Thymus (tissue), 14 donors: ENCODE results near the gene ZBBX. TPM values are rescaled to one million over a fixed set of nuclear protein-coding genes. Genes with fewer than 3 reads are reported as not detected.
A peak's percentile ranks its signal among the peaks of the same experiment; 100 is the strongest.
"Not testable (repeated sequence)": the region's sequence is repeated elsewhere in the genome, so short reads cannot be mapped to it uniquely, and the experiment has no call there.

Experiments used
- DNase-seq, 9 donors: peaks; one replicate each; pipeline ENCODE4 v3.0.0-alpha.2; 2013; ENCODE audit warnings: low spot score in 9 of 9, low read depth in 6 of 9, missing footprints in 1 of 9
- H3K27ac ChIP-seq, 2 donors: one replicate each; pipeline ENCODE4 v1.5.1; 2013; ENCODE audit warnings: control low read depth in 1 of 2, low read depth in 1 of 2, low read length in 1 of 2, mild to moderate bottlenecking in 1 of 2, moderate library complexity in 1 of 2
- H3K27me3 ChIP-seq, 2 donors: one replicate each; pipeline ENCODE4 v1.5.1; 2013; ENCODE audit warnings: low read length in 1 of 2; ENCODE audit not compliant: control insufficient read depth in 2 of 2, insufficient read depth in 1 of 2
- H3K36me3 ChIP-seq, 2 donors: one replicate each; pipeline ENCODE4 v1.5.1; 2013; ENCODE audit warnings: low read length in 1 of 2, mild to moderate bottlenecking in 1 of 2, moderate library complexity in 1 of 2; ENCODE audit not compliant: control insufficient read depth in 2 of 2, insufficient read depth in 2 of 2
- H3K4me1 ChIP-seq, 2 donors: one replicate each; pipeline ENCODE4 v1.5.1; 2013; ENCODE audit warnings: low read length in 2 of 2; ENCODE audit not compliant: control insufficient read depth in 2 of 2, insufficient read depth in 2 of 2
- H3K4me3 ChIP-seq, 2 donors: one replicate each; pipeline ENCODE4 v1.5.1; 2013; ENCODE audit warnings: low read length in 2 of 2, control low read depth in 1 of 2, mild to moderate bottlenecking in 1 of 2
- H3K9me3 ChIP-seq, 2 donors: one replicate each; pipeline ENCODE4 v1.5.1; 2013; ENCODE audit warnings: low read length in 1 of 2, mild to moderate bottlenecking in 1 of 2; ENCODE audit not compliant: control insufficient read depth in 2 of 2, insufficient read depth in 1 of 2
- WGBS: extraction: QIAGEN DNeasy Blood & Tissue Kit; methylation state at CpG from one replicate; pipeline ENCODE4 v1.1.7; 2013; 5-methylcytosine and 5-hydroxymethylcytosine counted together
- long read RNA-seq, 10 donors: transcript quantifications; one replicate each; lab custom pipeline, GENCODE V29; 2026
- polyA plus RNA-seq: library from polyadenylated mRNA; stranded (reverse); fragments of 200-250 nt; gene quantifications from one replicate; pipeline ENCODE4 v1.2.3, GENCODE V29; 2013
- total RNA-seq: library from RNA; stranded (reverse); fragments of 120-200 nt; gene quantifications from one replicate; pipeline ENCODE4 v1.2.4, GENCODE V29; 2013
- donor health status: healthy.

The ZBBX gene, protein sequence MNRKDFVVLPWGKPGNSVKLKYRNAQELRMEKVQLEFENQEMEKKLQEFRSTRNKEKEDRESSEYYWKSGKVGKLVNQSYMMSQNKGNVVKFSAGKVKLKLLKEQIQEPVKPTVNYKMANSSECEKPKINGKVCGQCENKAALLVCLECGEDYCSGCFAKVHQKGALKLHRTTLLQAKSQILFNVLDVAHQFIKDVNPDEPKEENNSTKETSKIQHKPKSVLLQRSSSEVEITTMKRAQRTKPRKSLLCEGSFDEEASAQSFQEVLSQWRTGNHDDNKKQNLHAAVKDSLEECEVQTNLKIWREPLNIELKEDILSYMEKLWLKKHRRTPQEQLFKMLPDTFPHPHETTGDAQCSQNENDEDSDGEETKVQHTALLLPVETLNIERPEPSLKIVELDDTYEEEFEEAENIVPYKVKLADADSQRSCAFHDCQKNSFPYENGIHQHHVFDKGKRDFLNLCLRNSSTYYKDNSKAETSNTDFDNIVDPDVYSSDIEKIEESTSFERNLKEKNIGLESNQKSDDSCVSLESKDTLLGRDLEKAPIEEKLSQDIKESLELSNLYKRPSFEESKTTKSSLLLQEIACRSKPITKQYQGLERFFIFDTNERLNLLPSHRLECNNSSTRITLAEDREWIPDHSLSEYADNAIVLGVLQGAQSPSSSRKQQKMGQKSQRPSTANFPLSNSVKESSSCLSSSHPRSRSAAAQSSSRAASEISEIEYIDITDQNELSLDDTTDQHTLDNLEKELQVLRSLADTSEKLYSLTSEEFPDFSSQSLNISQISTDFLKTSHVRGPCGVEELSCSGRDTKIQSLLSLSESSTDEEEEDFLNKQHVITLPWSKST
- total RNA-seq (0.52 TPM), polyA plus RNA-seq (0.57 TPM)
- long read RNA-seq, donor 1, result 0 reads
- long read RNA-seq, donor 2, result 0 reads
- long read RNA-seq, donor 3, result 0 reads
- long read RNA-seq, donor 4, result 0 reads
- long read RNA-seq, donor 5, result 0 reads
- long read RNA-seq, donor 6, result 0 reads
- long read RNA-seq, donor 7, result 0 reads
- long read RNA-seq, donor 8, result 0 reads
- long read RNA-seq, donor 9, result 0 reads
- long read RNA-seq, donor 10, result 0 reads

GRCh38 chr3:167380004-167380689 lies at the start of gene ZBBX:
Gene ZBBX (minus strand): TSS chr3:167380297. CDS start chr3:167372901, 7,396 bp downstream.
- H3K36me3 ChIP-seq, result no peaks in the 10 kb centered on the region
- peaks cover 4% of the 10 kb centered on the region in 2 donors for H3K4me1 ChIP-seq
- 3% methylated on average over 28 of the region's 28 CpGs for WGBS
- H3K27ac ChIP-seq, result no peak within 1 kb of the TSS
- peaks cover 0 to 4% of the 10 kb centered on the region in 2 donors for H3K27me3 ChIP-seq
- peaks cover 0 to 3% of the 10 kb centered on the region in 2 donors for H3K9me3 ChIP-seq
- peak within 1 kb of the TSS; percentile 28 to 38 for H3K4me3 ChIP-seq
- DNase-seq, result peak; percentile 78 to 94 (median 84)

- DNase-seq, H3K27me3 ChIP-seq, H3K4me3 ChIP-seq, H3K36me3 ChIP-seq, H3K9me3 ChIP-seq, H3K27ac ChIP-seq, H3K4me1 ChIP-seq: not testable (repeated sequence)
- 95% methylated on average over 3 of the region's 3 CpGs for WGBS
Measured at GRCh38 chr3:167426962-167427361, 46.9 kb upstream of the ZBBX start.

DNA sequence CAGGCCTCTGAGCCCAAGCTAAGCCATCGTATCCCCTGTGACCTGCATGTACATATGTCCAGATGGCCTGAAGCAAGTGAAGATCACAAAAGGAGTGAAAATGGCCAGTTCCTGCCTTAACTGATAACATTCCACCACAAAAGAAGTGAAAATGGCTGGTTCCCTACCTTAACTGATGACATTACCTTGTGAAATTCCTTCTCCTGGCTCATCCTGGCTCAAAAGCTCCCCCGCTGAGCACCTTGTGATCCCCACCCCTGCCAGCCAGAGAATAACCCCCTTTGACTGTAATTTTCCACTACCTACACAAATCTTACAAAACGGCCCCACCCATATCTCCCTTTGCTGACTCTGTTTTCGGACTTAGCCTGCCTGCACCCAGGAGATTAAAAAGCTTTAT lies 42.3 kb upstream of the ZBBX start:
- DNase-seq, H3K4me3 ChIP-seq, H3K27ac ChIP-seq, H3K36me3 ChIP-seq, H3K4me1 ChIP-seq, H3K27me3 ChIP-seq, H3K9me3 ChIP-seq: not testable (repeated sequence)
- 96% methylated on average over 4 of the region's 4 CpGs for WGBS

DNA sequence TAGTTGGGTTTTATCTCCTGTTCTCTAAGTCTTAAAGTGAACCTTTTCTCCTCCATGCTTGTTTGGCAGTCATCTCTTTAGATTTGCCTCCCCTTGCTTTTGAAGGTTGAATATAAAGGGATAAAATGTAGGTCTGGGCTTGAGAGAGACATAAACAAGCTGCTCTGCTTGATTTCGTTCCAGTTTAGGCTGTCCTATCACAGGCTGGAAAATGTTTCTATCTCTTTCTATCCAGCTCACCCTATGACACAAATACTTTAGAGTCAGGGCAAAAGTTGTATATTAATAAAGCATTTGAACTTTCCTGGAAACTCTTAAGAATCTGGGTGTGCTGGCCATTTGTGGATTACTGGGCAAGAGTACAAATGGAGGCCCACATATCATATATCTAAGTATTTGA lies 29.5 kb upstream of the ZBBX start:
- Histone ChIP-seq H3K36me3 (no peaks in the 10 kb centered on the region), H3K9me3 (no peaks in the 10 kb centered on the region), H3K27me3 (no peaks in the 10 kb centered on the region), H3K4me3 (no peak overlapping the region), H3K27ac (no peak overlapping the region), H3K4me1 (no peaks in the 10 kb centered on the region)
- no peak for DNase-seq
- WGBS, result 91% methylated on average over 1 of the region's 1 CpG

GRCh38 chr3:167406876-167407492 lies 26.9 kb upstream of the ZBBX start:
- Histone ChIP-seq H3K27ac (no peak overlapping the region), H3K36me3 (no peaks in the 10 kb centered on the region), H3K4me1 (no peaks in the 10 kb centered on the region), H3K9me3 (no peaks in the 10 kb centered on the region), H3K4me3 (no peak overlapping the region), H3K27me3 (no peaks in the 10 kb centered on the region)
- DNase-seq, result peak in 2 of 9 donors; percentile 7 to 16
- 63% methylated on average over 3 of the region's 3 CpGs for WGBS

DNA sequence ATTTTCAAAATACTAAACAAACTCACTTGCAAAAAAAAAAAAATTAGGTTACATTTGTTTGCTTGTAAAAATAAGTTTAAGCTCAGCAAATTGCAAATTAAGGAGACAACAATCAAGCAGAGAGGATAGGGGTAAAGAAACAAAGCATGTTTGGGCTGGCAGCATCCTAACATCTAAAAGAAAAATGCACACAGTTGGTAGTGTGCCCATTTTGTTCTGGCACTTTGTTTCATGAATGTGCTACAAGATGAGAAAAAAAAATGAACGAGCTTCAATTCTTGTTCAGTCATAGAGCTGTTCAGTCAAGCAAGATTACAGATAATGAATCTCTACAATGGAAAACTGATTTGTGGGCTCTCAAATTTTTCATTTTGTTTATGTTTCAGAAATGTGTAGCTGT lies 17.7 kb upstream of the ZBBX start:
- no peak for DNase-seq
- no peaks in the 10 kb centered on the region for H3K27me3 ChIP-seq
- no peaks in the 10 kb centered on the region for H3K9me3 ChIP-seq
- H3K27ac ChIP-seq, result no peak overlapping the region
- H3K4me3 ChIP-seq, result no peak overlapping the region
- whole genome bisulfite sequencing, result 89% methylated on average over 1 of the region's 1 CpG
- H3K36me3 ChIP-seq, result no peaks in the 10 kb centered on the region
- no peaks in the 10 kb centered on the region for H3K4me1 ChIP-seq

- 94% methylated on average over 2 of the region's 2 CpGs for WGBS
Measured at GRCh38 chr3:167396075-167396474, 16.0 kb upstream of the ZBBX start.

GRCh38 chr3:167394003-167394402 lies 13.9 kb upstream of the ZBBX start:
- H3K4me3 ChIP-seq, result no peak overlapping the region
- no peak for DNase-seq
- H3K4me1 ChIP-seq, result no peaks in the 10 kb centered on the region
- no peaks in the 10 kb centered on the region for H3K36me3 ChIP-seq
- H3K9me3 ChIP-seq, result no peaks in the 10 kb centered on the region
- no peak overlapping the region for H3K27ac ChIP-seq
- WGBS, result 82% methylated on average over 2 of the region's 2 CpGs
- no peaks in the 10 kb centered on the region for H3K27me3 ChIP-seq

More at GRCh38 chr3:167396075-167396474, 16.0 kb upstream of the ZBBX start:
- no peaks in the 10 kb centered on the region for H3K36me3 ChIP-seq
- H3K9me3 ChIP-seq, result no peaks in the 10 kb centered on the region
- no peak for DNase-seq
- no peaks in the 10 kb centered on the region for H3K27me3 ChIP-seq
- no peak overlapping the region for H3K4me3 ChIP-seq
- no peaks in the 10 kb centered on the region for H3K4me1 ChIP-seq
- no peak overlapping the region for H3K27ac ChIP-seq
